DMS114 treated with DMSO at 0.1 percent for 48 hours (cell line): ENCODE measurements around the gene MTRF1.
A peak's percentile ranks its signal among the peaks of the same experiment; 100 is the strongest.
"Not testable (repeated sequence)": the region's sequence is repeated elsewhere in the genome, so short reads cannot be mapped to it uniquely, and the experiment has no call there.

Experiments used
- DNase-seq: peaks from one replicate; lab custom pipeline; 2025; ENCODE audit not compliant: unreplicated experiment; lab: John Stamatoyannopoulos, UW

Gene MTRF1

DNA sequence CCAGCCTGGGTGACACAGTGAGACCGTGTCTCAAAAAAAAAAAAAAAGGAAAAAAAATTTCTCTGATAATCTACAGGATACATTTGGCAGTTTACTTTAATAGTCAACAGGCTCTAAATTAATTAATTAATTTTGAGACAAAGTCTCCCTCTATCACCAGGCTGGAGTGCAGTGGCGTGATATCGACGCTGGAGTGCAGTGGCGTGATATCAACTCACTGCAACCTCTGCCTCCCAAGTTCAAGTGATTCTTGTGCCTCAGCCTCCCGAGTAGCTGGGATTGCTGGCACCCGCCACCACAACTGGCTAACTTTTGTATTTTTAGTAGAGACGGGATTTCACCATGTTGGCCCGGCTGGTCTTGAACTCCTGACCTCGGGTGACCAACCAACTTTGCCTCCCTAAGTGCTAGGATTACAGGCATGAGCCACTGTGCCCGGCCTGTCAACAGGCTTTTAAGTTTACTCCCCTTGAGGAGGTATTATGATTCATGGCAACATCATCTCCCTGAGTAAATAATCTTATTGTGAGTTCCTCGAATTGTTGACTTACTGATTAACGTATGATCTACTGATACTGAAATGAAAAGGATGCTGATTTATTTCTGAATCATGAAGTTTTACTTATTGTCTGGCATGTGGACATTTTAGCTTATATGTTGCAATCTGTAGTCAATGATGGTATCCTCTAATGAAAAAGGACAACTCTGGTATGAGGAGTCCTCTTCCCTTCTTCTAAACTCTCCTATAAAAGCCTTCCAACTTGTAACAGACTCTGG is 21.3 kb upstream of the MTRF1 start:
- no peak for DNase-seq

DNA sequence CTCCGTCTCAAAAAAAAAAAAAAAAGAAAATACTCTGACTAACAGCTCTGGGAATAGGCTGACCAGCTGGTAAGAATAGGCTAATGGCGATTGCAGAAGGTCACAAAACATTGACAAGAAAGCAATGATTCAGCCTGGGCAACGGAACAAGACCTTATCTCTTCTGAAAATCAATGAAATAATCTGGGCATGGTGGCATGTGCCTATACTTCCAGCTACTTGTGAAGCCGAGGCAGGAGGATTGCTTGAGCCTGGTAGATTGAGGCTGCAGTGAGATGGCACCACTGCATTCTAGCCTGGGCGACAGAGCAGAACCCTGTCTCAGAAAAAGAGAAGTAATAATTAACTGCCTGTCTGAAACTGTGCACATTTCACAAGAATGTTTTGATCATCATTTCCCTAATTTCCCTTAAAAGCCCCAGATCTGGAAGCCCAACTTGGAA is 18.8 kb upstream of the MTRF1 start:
- DNase-seq: no peak

- not testable (repeated sequence) for DNase-seq
These were observed 15.8 kb upstream of the MTRF1 start for GRCh38 chr13:41279156-41279555.

- DNase-seq: no peak
These were observed 13.4 kb upstream of the MTRF1 start for GRCh38 chr13:41276824-41277223.

DNA sequence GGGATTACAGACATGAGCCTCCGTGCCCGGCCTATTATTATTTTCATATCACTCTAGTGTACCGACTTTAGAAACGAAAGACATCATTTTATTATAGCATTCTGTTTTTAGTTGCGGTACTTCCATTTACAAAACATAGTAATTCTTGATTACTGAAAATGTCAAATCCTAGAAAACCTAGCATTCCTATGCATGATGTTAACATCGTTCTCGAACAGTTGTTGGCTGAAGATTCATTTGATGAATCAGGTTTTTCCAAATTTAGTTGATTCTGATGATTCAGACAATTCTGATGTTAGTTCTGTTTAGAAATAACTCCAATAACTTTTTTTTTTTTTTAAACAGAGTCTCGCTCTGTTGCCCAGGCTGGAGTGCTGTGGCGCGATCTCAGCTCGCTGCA is 11.5 kb upstream of the MTRF1 start:
- no peak for DNase-seq

DNA sequence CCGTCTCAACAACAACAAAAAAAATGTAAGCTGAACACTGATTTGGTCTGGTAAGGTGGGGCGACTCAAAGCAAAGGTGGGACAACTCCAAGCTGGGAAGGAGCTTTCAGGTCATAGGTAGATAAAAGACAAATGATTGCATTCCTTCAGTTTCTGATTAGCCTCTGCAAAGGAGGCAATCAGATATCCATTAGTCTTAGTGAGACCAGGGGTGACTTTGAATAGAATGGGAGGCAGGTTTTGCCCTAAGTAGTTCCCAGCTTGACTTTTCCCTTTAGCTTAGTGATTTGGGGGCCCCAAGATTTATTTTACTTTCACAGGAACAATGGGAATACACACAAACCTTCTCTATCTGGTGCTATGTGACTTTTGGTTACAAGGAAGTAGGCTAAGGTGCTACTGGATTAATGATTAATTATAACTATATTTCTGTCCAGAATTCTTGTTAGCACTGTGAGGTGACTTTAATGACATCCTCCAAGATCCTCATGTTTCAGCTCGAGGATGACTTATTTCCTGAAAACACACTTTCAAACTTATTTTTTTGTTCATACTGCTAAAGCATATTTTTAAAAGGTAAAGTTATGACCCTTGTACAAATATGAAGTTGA is 10.6 kb upstream of the MTRF1 start:
- no peak for DNase-seq

GRCh38 chr13:41271456-41272285 is 8.3 kb upstream of the MTRF1 start:
- no peak for DNase-seq

DNA sequence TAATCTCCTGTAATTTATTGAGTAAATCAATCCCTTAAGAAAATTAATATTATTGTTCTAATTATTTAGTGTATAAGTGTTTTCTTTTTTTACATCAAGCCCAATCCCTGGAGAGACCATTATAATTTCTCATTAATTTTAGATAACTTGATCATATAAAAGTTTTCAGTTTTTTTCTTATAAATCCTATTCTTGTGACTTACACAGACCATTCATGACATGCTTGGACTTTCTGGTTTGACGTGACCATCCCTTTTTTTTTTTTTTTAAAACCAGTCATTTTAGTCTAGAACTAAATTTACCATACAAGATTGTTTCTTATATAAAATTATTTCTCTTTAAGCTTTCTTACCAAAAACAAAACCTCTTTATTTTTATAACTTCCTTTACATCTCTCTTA is 5.4 kb upstream of the MTRF1 start:
- DNase-seq: peak; percentile 6

- DNase-seq: no peak
These were observed 3.7 kb upstream of the MTRF1 start for GRCh38 chr13:41267106-41267505.

DNA sequence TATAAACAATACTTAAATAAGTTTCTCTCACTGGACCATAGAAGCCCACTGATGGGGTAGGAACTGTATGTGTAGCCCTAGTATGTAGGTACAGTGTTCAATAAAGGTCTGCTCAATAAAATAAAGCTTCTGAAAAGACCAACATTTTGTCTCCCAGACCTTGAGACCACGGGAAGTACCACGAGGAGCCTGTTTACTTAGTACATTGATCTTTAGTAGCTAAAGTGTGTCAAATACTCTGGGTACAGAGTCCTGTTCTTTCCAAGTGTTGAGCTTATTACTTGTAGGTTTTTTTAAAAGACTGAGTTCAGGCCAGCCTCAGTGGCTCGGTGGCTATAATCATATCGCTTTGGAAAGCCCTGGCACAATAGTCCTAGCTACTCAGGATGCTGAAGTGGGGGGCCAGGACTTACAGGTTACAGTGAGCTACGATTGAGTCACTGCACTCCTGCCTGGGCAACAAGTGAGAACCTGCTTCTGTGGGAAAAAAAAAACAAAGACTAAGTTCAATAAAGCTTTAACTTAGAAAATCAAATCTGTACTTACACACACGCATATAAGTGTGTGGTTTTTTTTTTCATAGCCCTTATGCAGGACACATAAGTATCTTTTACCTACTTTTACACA is 3.4 kb downstream of the MTRF1 start:
- no peak for DNase-seq

GRCh38 chr13:41257535-41257934 is 5.8 kb downstream of the MTRF1 start:
- no peak for DNase-seq

DNA sequence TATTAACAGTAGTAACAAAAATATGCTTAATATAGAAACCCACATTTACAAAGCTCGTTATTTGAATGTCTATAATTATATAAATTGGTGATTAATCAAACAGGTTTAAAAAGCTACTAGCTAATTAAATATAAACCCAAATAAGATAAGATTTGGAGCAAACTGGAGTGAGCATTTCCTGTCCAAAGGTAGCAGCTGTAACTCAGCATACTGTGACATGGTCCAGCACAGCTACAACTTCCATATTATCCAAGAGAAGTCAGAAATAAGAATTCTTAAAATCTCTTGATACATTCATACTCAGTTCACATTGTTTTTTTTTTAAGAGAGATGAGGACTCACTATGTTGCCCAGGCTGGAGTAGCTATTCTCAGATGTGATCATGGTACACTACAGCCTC is 8.5 kb downstream of the MTRF1 start:
- no peak for DNase-seq

GRCh38 chr13:41250993-41251392 is 12.4 kb downstream of the MTRF1 start:
- no peak for DNase-seq

DNA sequence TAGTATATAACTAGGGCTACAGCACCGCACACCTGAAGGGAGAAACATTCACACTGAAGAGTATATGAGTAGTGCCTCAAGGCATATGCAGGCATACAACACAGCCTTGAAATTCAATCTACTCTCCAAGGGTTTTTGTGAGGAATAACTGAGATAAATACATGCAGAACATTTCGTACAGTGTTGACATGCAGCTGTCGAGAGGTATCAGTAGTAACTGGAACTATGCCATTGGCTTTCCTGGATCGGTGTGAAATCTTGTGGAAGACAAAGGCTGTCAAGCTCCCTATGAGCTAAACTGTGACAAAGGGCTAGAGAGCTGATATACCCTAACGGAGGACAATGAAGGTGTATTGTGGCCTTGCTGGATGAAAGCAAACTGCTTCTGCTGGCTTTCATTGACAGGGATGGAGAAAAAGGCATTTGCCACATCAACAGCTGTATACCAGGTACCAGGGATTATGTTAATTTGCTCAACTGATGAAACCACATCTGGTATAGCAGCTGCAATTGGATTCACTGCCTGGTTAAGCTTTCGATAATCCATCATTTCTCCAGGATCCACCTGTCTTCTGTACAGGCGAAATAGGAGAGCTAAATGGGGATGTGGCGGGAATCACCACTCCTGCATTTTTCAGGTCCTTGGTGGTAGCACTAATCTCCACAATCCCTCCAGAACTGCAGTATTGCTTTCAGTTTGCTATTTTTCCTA is 16.3 kb downstream of the MTRF1 start:
- no peak for DNase-seq

DNA sequence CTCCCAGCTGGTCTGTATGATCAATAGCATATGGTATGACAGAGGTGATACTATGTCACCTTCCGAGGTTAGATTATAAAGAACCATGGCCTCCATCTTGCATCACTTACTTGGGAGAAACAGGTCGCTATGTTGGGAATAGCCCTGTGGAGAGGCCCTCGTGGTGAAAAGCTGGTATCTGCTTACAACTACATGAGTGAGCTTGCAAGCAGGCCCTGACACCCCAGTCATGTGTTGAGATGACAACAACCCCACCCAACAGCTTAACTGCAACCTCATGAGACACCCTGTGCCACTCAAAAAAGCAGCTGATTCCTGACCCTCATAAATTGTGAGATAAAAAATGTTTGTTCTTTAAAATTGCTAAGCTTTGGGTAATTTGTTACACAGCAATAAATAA is 18.8 kb downstream of the MTRF1 start:
- no peak for DNase-seq

DNA sequence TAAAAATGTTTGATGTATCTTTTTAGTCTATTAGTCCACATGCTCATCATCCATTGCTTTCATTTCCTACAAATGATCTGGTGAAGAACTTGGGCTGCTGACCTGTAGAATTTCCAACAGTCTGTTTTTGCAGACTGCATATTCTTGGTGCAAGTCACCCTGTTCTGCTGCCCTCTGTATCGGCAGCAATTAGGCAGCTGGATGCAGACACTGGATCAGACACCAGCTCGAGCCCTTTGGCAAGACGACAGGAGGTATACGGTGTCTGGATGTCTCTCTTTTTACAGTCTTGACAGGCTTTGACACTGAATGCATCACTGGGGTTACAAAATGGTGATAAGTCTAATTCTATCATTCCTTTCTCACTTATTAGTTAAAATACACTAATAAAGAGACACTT is 21.8 kb downstream of the MTRF1 start:
- DNase-seq: no peak

DNA sequence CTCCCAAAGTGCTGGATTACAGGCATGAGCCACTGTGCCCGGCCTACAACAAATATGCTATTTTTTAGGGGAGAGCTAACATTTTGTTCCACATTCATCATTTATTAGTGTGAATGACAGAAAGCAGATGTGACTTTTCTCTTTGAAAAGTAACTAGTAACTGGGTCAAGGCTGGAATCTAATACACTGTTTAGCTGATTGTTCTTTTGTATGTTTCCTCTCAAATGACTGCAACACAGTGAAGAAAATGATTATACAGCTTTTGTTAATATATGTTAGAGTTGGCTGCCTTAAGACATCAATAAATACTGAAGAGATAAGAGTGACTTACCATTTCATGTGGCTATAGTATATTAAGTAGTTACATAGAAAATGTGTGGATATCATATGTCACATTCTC is 27.0 kb downstream of the MTRF1 start:
- no peak for DNase-seq

DNA sequence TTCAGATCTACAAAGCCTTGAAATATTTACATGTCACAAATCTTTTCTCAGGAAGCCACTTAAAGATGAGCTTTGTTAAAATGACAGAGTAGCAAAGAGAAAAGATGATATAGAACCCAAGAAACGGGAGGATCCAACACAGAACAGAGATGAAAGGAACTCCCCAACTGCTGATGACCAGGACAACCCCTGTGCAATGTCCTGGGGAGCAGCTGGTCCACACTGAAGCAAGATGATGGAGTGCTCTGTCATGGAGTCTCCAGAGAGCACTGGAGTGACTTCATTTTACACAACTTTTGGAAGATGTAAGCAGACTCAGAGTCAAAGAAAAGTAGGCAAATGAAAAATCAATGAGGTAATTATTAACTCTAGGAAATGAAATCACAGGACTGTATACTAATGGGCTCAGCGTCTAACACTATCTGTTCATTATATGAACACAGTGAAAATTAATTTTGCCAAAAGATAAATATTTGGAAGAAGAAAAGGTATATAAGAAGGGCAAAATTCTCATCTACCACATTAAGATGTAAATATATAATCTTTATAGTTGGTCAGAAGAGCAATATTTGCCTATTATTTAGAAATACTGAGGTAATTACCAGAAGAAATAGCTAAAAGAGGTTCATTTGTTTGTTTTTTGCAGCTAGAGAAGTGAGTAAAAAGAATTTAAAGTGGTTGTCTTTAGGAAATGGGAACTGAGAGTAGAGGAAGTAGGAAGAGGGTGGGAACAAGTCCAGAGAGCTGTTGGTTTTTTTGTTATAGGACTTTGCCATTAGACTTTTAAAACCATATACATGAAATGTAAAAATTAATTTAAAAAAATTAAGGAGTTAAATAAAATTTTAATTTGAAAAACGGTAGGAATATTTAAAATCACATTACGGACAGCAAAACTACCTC is 30.5 kb downstream of the MTRF1 start:
- DNase-seq: no peak

GRCh38 chr13:41231786-41232185 is 31.6 kb downstream of the MTRF1 start:
- no peak for DNase-seq
